Stimulated activated naive CD8-positive, alpha-beta T cell treated with anti-CD3 and anti-CD28 coated beads, Interleukin-15, Interleukin-2, amounts not matched to agents 100 ng/mL and 50 ng/mL, for 24 hours (primary cell): ENCODE results near the gene AKAP9.
"Not testable (repeated sequence)": the region's sequence is repeated elsewhere in the genome, so short reads cannot be mapped to it uniquely, and the experiment has no call there.

ENCODE experiments used
- H3K27ac Mint-ChIP-seq: one replicate; pipeline ENCODE4 v1.8.0; 2021; ENCODE audit warnings: mild to moderate bottlenecking, mixed read lengths
- H3K27me3 Mint-ChIP-seq: one replicate; pipeline ENCODE4 v1.8.0; 2021; ENCODE audit warnings: mixed read lengths
- H3K36me3 Mint-ChIP-seq: one replicate; pipeline ENCODE4 v1.8.0; 2021; ENCODE audit warnings: low read depth, mixed read lengths
- H3K4me1 Mint-ChIP-seq: one replicate; pipeline ENCODE4 v1.8.0; 2021; ENCODE audit warnings: low read depth, mixed read lengths
- H3K4me3 Mint-ChIP-seq: one replicate; pipeline ENCODE4 v1.8.0; 2021; ENCODE audit warnings: mild to moderate bottlenecking, mixed read lengths
- H3K9me3 Mint-ChIP-seq: one replicate; pipeline ENCODE4 v1.8.0; 2021; ENCODE audit warnings: mixed read lengths

AKAP9 gene

GRCh38 chr7:92013611-92014010, 72.9 kb downstream of the AKAP9 start:
- no peaks in the 10 kb centered on the region for H3K4me1 Mint-ChIP-seq
- H3K27ac Mint-ChIP-seq = no peak overlapping the region

DNA sequence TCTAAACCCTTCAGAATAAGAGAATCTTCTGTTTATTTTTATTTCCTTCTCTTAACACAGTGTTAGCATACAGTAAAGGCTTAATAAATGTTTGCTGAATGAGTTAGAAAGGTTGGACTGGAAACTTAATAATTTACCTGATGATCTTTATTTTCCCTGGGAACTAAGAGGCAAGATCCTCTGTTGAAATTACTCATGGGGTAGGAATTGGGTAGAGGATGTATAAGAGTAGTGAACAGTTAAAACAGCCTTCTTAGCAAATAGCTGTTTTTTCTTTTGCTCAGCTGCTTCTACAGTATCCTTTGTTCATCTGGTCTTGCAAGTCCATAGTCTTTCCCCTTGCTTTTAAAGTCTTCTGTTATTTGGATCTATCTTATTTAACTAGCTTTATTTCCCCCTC, 80.0 kb downstream of the AKAP9 start:
- no peak overlapping the region for H3K27ac Mint-ChIP-seq
- no peaks in the 10 kb centered on the region for H3K4me1 Mint-ChIP-seq
- H3K4me3 Mint-ChIP-seq = no peak overlapping the region
- H3K36me3 Mint-ChIP-seq = peaks cover 38% of the 10 kb centered on the region
- H3K27me3 Mint-ChIP-seq = no peaks in the 10 kb centered on the region
- H3K9me3 Mint-ChIP-seq = no peaks in the 10 kb centered on the region

More at GRCh38 chr7:92013611-92014010, 72.9 kb downstream of the AKAP9 start:
- Mint-ChIP-seq H3K27me3 (no peaks in the 10 kb centered on the region), H3K9me3 (no peaks in the 10 kb centered on the region), H3K4me3 (no peak overlapping the region), H3K36me3 (peaks cover 47% of the 10 kb centered on the region)

DNA sequence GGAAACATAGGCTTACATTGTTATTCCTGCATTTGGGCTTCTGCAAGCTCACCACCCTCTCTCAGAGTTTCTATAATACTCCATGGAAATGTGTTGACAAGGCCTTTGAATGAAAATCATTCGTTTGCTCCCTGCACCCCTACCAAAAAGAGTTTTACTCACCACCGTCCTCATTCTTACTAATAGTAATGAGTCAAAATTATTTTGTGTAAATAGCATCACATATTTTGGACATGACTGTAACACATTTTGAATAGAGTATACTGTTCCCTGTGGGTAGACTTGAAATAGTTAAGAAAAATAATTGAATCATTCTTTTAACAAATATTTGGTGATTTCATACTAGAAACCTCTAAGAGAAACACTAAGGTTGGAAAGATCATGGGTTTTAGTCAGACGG, 84.6 kb downstream of the AKAP9 start:
- Mint-ChIP-seq H3K9me3 (no peaks in the 10 kb centered on the region), H3K27me3 (no peaks in the 10 kb centered on the region), H3K36me3 (peaks cover 46% of the 10 kb centered on the region), H3K4me3 (no peak overlapping the region), H3K27ac (no peak overlapping the region), H3K4me1 (no peaks in the 10 kb centered on the region)

GRCh38 chr7:92026635-92027034, 86.0 kb downstream of the AKAP9 start:
- not testable (repeated sequence) for H3K4me1 Mint-ChIP-seq, H3K9me3 Mint-ChIP-seq, H3K27ac Mint-ChIP-seq, H3K4me3 Mint-ChIP-seq, H3K27me3 Mint-ChIP-seq
- peaks cover 47% of the 10 kb centered on the region for H3K36me3 Mint-ChIP-seq

DNA sequence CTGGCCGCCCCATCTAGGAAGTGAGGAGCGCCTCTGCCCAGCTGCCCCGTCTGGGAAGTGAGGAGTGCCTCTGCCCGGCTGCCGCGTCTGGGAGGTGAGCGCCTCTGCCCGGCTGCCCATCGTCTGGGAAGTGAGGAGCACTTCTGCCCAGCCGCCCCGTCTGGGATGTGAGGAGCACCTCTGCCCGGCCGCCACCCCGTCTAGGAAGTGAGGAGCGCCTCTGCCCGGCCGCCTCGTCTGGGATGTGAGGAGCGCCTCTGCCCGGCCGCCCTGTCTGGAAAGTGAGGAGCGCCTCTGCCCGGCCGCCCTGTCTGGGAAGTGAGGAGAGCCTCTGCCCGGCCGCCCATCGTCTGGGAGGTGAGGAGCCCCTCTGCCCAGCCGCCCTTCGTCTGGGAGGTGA, 86.5 kb downstream of the AKAP9 start:
- not testable (repeated sequence) for H3K4me1 Mint-ChIP-seq, H3K27me3 Mint-ChIP-seq, H3K27ac Mint-ChIP-seq, H3K9me3 Mint-ChIP-seq, H3K4me3 Mint-ChIP-seq
- peaks cover 45% of the 10 kb centered on the region for H3K36me3 Mint-ChIP-seq

DNA sequence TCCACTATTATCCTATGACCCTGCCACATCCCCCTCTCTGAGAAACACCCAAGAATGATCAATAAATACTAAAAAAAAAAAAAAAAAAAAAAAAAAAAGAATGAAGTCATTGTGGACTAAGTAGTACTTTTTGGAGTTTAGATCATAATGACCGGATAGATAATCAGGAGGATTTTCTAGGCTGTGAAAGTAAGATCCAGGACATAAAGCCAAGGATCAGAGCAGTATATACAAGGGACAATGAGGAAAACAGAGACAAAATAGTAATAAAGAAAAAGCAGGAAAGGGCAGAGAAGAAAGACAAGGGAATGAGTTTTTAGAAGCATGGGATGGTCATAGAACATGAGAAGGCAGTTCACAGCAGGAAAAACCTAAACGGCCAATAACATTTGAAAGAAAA, 87.6 kb downstream of the AKAP9 start:
- Mint-ChIP-seq H3K9me3 (no peaks in the 10 kb centered on the region), H3K27ac (no peak overlapping the region), H3K4me3 (no peak overlapping the region), H3K36me3 (peaks cover 38% of the 10 kb centered on the region), H3K27me3 (no peaks in the 10 kb centered on the region), H3K4me1 (no peaks in the 10 kb centered on the region)

DNA sequence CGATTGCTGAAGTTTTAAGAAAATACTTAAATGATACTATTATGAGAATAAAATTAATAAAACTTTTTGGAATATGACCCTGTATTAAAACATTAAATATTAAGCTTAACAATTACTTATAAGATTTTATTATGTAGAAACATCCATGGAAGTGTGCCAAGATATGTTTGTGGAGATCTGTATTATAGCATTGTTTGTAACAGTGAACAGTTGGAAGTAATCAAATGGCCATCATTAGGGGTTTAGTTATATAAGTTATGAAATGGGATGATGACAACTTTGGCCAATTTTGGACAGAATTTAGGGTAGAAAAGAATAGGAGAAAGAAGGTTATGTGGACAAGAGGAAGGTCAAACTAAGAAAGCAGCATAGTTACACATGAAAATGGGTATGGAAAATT, 88.0 kb downstream of the AKAP9 start:
- H3K4me3 Mint-ChIP-seq = no peak overlapping the region
- H3K4me1 Mint-ChIP-seq = no peaks in the 10 kb centered on the region
- no peak overlapping the region for H3K27ac Mint-ChIP-seq
- H3K27me3 Mint-ChIP-seq = no peaks in the 10 kb centered on the region
- no peaks in the 10 kb centered on the region for H3K9me3 Mint-ChIP-seq
- peaks cover 34% of the 10 kb centered on the region for H3K36me3 Mint-ChIP-seq

- Mint-ChIP-seq H3K36me3 (peaks cover 22% of the 10 kb centered on the region), H3K4me1 (no peaks in the 10 kb centered on the region), H3K9me3 (no peaks in the 10 kb centered on the region), H3K4me3 (no peak overlapping the region), H3K27me3 (no peaks in the 10 kb centered on the region), H3K27ac (no peak overlapping the region)
These were observed 93.5 kb downstream of the AKAP9 start for GRCh38 chr7:92034116-92034515.

DNA sequence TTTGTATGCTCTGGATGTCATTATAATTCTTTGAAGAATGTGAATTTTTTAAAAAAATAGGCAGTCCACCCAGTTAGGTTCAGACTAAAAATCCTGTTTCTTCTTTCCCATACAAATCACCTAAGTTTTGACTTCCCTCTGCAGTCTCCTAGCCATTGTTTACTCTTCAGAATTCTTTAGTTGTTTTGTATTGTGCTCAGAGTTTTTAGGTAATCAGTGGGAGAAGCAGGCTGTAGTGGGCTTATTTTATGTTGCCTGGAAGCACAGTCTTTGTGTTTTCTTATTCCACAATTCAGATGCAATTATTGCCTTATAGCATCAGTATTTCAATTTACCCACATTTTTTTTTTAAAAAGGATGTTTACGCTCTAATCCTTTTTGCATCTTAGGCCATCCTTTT, 94.9 kb downstream of the AKAP9 start:
- no peaks in the 10 kb centered on the region for H3K9me3 Mint-ChIP-seq
- H3K4me3 Mint-ChIP-seq = no peak overlapping the region
- peaks cover 23% of the 10 kb centered on the region for H3K36me3 Mint-ChIP-seq
- no peak overlapping the region for H3K27ac Mint-ChIP-seq
- no peaks in the 10 kb centered on the region for H3K27me3 Mint-ChIP-seq
- no peaks in the 10 kb centered on the region for H3K4me1 Mint-ChIP-seq

DNA sequence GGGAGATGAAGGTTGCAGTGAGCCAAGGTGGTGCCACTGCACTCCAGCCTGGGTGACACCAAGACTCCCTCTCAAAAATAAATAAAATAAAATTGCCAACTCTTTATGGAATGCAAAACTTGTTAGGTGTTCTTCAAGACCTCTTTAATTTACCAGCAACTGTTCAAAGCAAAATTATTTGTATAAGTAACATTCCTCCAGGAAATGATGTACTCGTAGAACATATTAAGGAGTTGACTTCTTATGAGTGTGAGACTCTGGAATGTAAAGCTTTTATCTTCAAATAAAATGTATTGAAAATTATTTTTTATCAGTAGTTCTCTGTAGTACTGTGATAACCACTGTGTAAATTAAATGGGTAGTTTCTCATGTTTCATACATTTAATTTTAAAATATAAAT, 99.2 kb downstream of the AKAP9 start:
- no peaks in the 10 kb centered on the region for H3K27me3 Mint-ChIP-seq
- H3K36me3 Mint-ChIP-seq = peaks cover 21% of the 10 kb centered on the region
- H3K4me3 Mint-ChIP-seq = no peak overlapping the region
- H3K27ac Mint-ChIP-seq = no peak overlapping the region
- H3K9me3 Mint-ChIP-seq = no peaks in the 10 kb centered on the region
- H3K4me1 Mint-ChIP-seq = no peaks in the 10 kb centered on the region

GRCh38 chr7:92042056-92042737, 101.5 kb downstream of the AKAP9 start:
- Mint-ChIP-seq H3K4me1 (no peaks in the 10 kb centered on the region), H3K36me3 (peaks cover 37% of the 10 kb centered on the region), H3K27ac (no peak overlapping the region), H3K4me3 (no peak overlapping the region), H3K27me3 (no peaks in the 10 kb centered on the region), H3K9me3 (no peaks in the 10 kb centered on the region)

- Mint-ChIP-seq H3K27me3 (no peaks in the 10 kb centered on the region), H3K4me1 (no peaks in the 10 kb centered on the region), H3K36me3 (peaks cover 42% of the 10 kb centered on the region), H3K9me3 (no peaks in the 10 kb centered on the region), H3K27ac (no peak overlapping the region), H3K4me3 (no peak overlapping the region)
These were observed 102.4 kb downstream of the AKAP9 start for GRCh38 chr7:92043098-92043497.

DNA sequence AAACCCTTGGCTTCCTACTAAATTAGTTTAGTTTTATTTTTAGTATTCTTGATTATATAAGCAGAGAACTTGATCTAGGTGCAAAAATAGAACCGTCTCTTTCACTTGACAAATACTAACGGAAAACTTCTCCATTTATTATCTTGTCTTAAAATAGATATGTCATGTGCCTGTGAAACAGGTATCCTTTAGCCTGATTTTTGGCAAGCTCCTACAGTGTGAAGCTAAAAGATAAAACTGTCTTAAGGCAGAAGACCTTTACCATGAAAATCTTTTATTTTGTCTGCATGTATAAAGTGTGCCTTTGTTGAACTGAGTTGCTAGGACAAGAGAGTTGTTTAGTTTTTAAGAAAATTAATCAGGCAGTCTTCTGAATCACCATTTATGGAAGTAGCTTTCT, 103.0 kb downstream of the AKAP9 start:
- Mint-ChIP-seq H3K27me3 (no peaks in the 10 kb centered on the region), H3K36me3 (peaks cover 43% of the 10 kb centered on the region), H3K9me3 (no peaks in the 10 kb centered on the region), H3K27ac (no peak overlapping the region), H3K4me1 (no peaks in the 10 kb centered on the region), H3K4me3 (no peak overlapping the region)

DNA sequence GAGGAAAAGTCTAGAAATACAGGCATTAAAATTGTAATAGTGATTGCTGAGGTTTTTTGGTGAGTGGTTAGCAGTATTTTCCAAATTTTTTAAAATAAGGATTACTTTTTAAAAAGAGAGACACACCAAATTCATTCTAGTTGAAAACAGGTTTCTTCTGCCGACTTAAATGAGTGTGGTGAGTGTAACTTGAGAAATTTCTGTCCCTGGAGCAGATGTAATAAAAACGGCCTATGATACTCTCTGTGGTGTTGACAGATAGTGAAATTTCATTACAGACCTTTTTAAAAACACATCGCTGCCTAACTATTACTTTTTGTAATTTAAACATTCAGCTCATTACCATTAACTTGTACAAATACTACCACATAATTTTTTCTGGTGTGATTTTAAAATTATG, 103.5 kb downstream of the AKAP9 start:
- Mint-ChIP-seq H3K27me3 (no peaks in the 10 kb centered on the region), H3K36me3 (peaks cover 48% of the 10 kb centered on the region), H3K9me3 (no peaks in the 10 kb centered on the region), H3K4me1 (no peaks in the 10 kb centered on the region), H3K27ac (no peak overlapping the region), H3K4me3 (no peak overlapping the region)

DNA sequence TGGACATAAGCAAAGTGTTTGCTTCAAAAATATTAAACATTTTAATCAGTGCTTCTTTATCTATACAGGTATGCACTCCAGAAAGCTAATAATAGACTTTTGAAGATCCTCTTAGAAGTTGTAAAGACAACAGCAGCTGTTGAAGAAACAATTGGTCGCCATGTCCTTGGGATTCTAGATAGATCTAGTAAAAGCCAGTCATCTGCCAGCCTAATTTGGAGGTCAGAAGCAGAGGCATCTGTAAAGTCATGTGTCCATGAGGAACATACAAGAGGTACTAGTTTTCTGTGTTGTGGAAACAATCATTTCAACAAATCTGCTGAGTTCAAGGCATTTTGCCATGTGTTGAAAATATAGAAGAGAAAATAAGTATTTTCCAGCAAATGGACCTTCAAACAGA, 104.3 kb downstream of the AKAP9 start:
- H3K4me3 Mint-ChIP-seq = no peak overlapping the region
- no peaks in the 10 kb centered on the region for H3K27me3 Mint-ChIP-seq
- H3K36me3 Mint-ChIP-seq = peaks cover 53% of the 10 kb centered on the region
- H3K9me3 Mint-ChIP-seq = no peaks in the 10 kb centered on the region
- H3K4me1 Mint-ChIP-seq = no peaks in the 10 kb centered on the region
- H3K27ac Mint-ChIP-seq = no peak overlapping the region

DNA sequence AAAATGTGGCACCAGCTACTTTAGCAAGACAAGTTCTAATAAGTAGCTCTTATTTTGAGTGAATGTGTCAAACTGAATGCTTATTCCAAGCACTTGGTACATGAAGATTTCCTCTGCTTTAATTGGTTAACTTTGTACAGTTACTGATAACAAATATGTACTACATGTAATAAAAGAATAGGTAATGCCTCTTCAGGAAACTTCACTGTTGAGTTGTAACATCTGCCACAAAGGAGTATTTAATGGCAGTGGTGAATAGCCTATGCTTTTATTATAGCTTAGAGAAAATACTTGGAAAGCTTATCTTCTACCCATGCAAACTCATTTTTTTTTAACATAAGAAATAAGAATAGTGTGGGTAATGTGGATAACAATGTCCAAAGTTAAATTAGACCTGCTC, 111.0 kb downstream of the AKAP9 start:
- no peaks in the 10 kb centered on the region for H3K4me1 Mint-ChIP-seq
- H3K36me3 Mint-ChIP-seq = peaks cover 38% of the 10 kb centered on the region
- no peaks in the 10 kb centered on the region for H3K27me3 Mint-ChIP-seq
- no peak overlapping the region for H3K4me3 Mint-ChIP-seq
- no peak overlapping the region for H3K27ac Mint-ChIP-seq
- H3K9me3 Mint-ChIP-seq = no peaks in the 10 kb centered on the region
